Endodermal cell (in vitro differentiated cells): ENCODE measurements around the gene PRDM16. TPM values are rescaled to one million over a fixed set of nuclear protein-coding genes. Genes with fewer than 3 reads are reported as not detected.
"Not testable (repeated sequence)": the region's sequence is repeated elsewhere in the genome, so short reads cannot be mapped to it uniquely, and the experiment has no call there.

Experiments used
- DNase-seq: peaks from one replicate; pipeline ENCODE4 v3.0.0-alpha.2; 2017
- H3K27ac ChIP-seq: 2 replicates; pipeline ENCODE4 v1.5.1; 2013; ENCODE audit warnings: mild to moderate bottlenecking, low read depth, low read length, moderate library complexity
- H3K27me3 ChIP-seq: 2 replicates; pipeline ENCODE4 v1.6.1; 2013; ENCODE audit warnings: mild to moderate bottlenecking, low read length, moderate library complexity; ENCODE audit not compliant: insufficient read depth, control insufficient read depth, poor library complexity, severe bottlenecking
- H3K36me3 ChIP-seq: 2 replicates; pipeline ENCODE4 v1.7.0; 2013; ENCODE audit warnings: mild to moderate bottlenecking, low read length, moderate library complexity; ENCODE audit not compliant: control insufficient read depth, insufficient read depth
- H3K4me1 ChIP-seq: one replicate; pipeline ENCODE4 v1.7.0; 2013; ENCODE audit warnings: low read length; ENCODE audit not compliant: control insufficient read depth, insufficient read depth
- H3K4me3 ChIP-seq: 2 replicates; pipeline ENCODE4 v1.5.1; 2013; ENCODE audit warnings: mild to moderate bottlenecking, low read length, moderate library complexity
- H3K9ac ChIP-seq: 2 replicates; pipeline ENCODE4 v1.6.1; 2013; ENCODE audit warnings: mild to moderate bottlenecking, low read length, moderate library complexity; ENCODE audit not compliant: poor library complexity, severe bottlenecking; ENCODE audit errors: extremely low read depth
- H3K9me3 ChIP-seq: 2 replicates; pipeline ENCODE4 v1.6.1; 2013; ENCODE audit warnings: mild to moderate bottlenecking, low read length, moderate library complexity; ENCODE audit not compliant: control insufficient read depth
- H3K27ac Mint-ChIP-seq: 2 replicates; pipeline ENCODE4 v1.8.0; 2020; ENCODE audit warnings: mixed read lengths
- H3K27me3 Mint-ChIP-seq: 2 replicates; pipeline ENCODE4 v1.8.0; 2021; ENCODE audit warnings: mild to moderate bottlenecking, mixed read lengths; ENCODE audit not compliant: insufficient read depth
- H3K36me3 Mint-ChIP-seq: 2 replicates; pipeline ENCODE4 v1.8.0; 2020; ENCODE audit warnings: low read depth, mixed read lengths
- H3K4me1 Mint-ChIP-seq: 2 replicates; pipeline ENCODE4 v1.8.0; 2020; ENCODE audit warnings: mixed read lengths
- H3K4me3 Mint-ChIP-seq: 2 replicates; pipeline ENCODE4 v1.8.0; 2020; ENCODE audit warnings: mild to moderate bottlenecking, moderate library complexity, mixed read lengths
- H3K9me3 Mint-ChIP-seq: 2 replicates; pipeline ENCODE4 v1.8.0; 2020; ENCODE audit warnings: mild to moderate bottlenecking, mixed read lengths
- CTCF ChIP-seq: fragments of 200-600 bp; sonication (generic); conservative IDR thresholded peaks from 2 replicates; pipeline ENCODE4 v1.5.0; 2021; ENCODE audit warnings: antibody characterized with exemption, mild to moderate bottlenecking
- WGBS, 2 experiments: methylation state at CpG; one replicate each; pipeline versions ENCODE4 v1.1.5 to v1.1.7; 2013; ENCODE audit warnings: missing lambda C conversion rate in 2 of 2, mixed read lengths in 1 of 2; ENCODE audit not compliant: insufficient coverage in 1 of 2, insufficient read length in 1 of 2; 5-methylcytosine and 5-hydroxymethylcytosine counted together
- total RNA-seq, 2 donors: library from RNA; stranded (reverse); fragmentation: NEBNext Ultra II Directional in 1 of 2; extraction: Animal tissue kit (Norgen Biotek cat#: 25700) in 1 of 2; gene quantifications; 2 replicates in 1 of 2; 3 replicates in 1 of 2; pipeline ENCODE4 v1.2.1, GENCODE V29; 2021

PRDM16 gene
- total RNA-seq, 2 donors from 2014 or later = 2.1 to 4.0 TPM

GRCh38 chr1:3285106-3285740, 216.2 kb downstream of the PRDM16 start:
- no peak overlapping the region for H3K27ac Mint-ChIP-seq
- no peak for TF ChIP-seq CTCF
- Histone ChIP-seq H3K36me3 (no peaks in the 10 kb centered on the region), H3K27me3 (no peaks in the 10 kb centered on the region), H3K9ac (no peak overlapping the region), H3K4me1 (no peaks in the 10 kb centered on the region), H3K4me3 (no peak overlapping the region), H3K9me3 (no peaks in the 10 kb centered on the region), H3K27ac (no peak overlapping the region)
- no peaks in the 10 kb centered on the region for H3K9me3 Mint-ChIP-seq
- no peaks in the 10 kb centered on the region for H3K36me3 Mint-ChIP-seq
- H3K4me3 Mint-ChIP-seq = no peak overlapping the region
- peaks cover 2% of the 10 kb centered on the region for H3K4me1 Mint-ChIP-seq
- 84 to 95% methylated on average over 16 to 19 of the region's 19 CpGs for WGBS, 2 experiments
- no peak for DNase-seq
- no peaks in the 10 kb centered on the region for H3K27me3 Mint-ChIP-seq

GRCh38 chr1:3287095-3287494, 218.1 kb downstream of the PRDM16 start:
- H3K27ac ChIP-seq, H3K36me3 Mint-ChIP-seq, H3K9ac ChIP-seq, H3K4me1 Mint-ChIP-seq, H3K9me3 Mint-ChIP-seq, H3K36me3 ChIP-seq, H3K27me3 Mint-ChIP-seq, H3K27me3 ChIP-seq, H3K4me1 ChIP-seq, DNase-seq, H3K4me3 ChIP-seq, H3K9me3 ChIP-seq, H3K4me3 Mint-ChIP-seq, H3K27ac Mint-ChIP-seq: not testable (repeated sequence)
- WGBS, 2 experiments = 93 to 96% methylated on average over 6 to 18 of the region's 33 CpGs

DNA sequence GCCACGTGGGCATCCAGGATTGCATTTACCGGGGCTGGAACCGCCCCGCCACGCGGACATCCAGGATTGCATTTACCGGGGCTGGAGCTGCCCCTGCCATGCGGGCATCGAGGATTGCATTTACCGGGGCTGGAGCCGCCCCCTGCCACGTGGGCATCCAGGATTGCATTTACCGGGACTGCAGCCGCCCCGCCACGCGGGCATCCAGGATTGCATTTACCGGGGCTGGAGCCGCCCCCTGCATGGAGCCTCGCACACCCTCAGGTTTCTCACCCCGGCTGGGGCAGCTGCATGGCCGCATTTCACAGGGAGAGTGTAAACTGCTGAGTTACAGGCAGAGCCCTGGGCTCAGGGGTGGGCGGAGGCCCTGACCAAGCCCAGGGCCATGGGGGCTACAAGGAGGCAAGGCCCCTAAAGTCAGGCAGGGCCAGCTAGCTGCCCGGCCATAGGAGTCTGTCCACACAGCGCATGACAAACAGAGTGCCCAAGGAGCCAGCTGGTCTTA, 218.7 kb downstream of the PRDM16 start:
- H3K9me3 Mint-ChIP-seq = no peaks in the 10 kb centered on the region
- Histone ChIP-seq H3K4me1 (no peaks in the 10 kb centered on the region), H3K36me3 (no peaks in the 10 kb centered on the region)

More for the DNA sequence above, 218.7 kb downstream of the PRDM16 start:
- H3K27ac ChIP-seq = no peak overlapping the region
- no peaks in the 10 kb centered on the region for H3K27me3 Mint-ChIP-seq
- H3K4me3 ChIP-seq = no peak overlapping the region
- no peak overlapping the region for H3K4me3 Mint-ChIP-seq
- no peaks in the 10 kb centered on the region for H3K27me3 ChIP-seq
- peaks cover 2% of the 10 kb centered on the region for H3K4me1 Mint-ChIP-seq
- no peak overlapping the region for H3K9ac ChIP-seq
- no peak overlapping the region for H3K27ac Mint-ChIP-seq
- H3K9me3 ChIP-seq = no peaks in the 10 kb centered on the region
- TF ChIP-seq CTCF = no peak
- DNase-seq = no peak
- 93 to 100% methylated on average over 6 to 25 of the region's 25 CpGs for WGBS, 2 experiments
- no peaks in the 10 kb centered on the region for H3K36me3 Mint-ChIP-seq
